ENCODE data around the gene KRT81. TPM values are rescaled to one million over a fixed set of nuclear protein-coding genes. Genes with fewer than 3 reads are reported as not detected.
"Not testable (repeated sequence)": the region's sequence is repeated elsewhere in the genome, so short reads cannot be mapped to it uniquely, and the experiment has no call there.

KRT81 gene
- total RNA-seq, 1 donor from 2014 or later: 0.55 TPM

DNA sequence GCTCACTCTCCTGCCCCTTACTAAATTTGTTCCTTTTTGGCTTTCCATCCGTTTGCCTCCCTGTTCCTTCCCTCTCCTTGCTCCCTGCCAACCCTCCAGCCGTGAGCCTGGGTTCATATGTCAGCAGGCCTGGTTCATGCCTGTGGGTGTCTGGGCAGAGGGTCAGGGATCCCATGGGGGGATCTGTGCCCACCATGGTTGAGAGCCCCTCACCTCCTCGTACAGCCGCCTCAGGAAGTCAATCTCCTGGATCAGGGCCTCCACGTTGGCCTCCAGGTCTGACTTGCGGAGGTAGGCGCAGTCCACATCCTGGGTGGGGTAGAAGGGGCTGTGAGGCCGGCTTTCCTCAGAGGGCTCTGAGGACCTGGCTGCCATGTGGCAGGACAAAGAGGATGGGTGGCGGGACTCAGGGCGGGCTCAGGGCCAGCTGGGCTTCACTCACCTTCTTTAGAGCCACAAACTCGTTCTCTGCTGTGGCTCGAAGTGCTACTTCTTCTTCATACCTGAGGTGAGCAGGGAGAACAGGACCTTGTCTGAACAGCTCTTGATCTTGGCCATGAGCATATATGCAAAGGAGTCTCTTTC, 26.2 kb upstream of the KRT81 start:
- DNase-seq (ENCODE audit: low spot score): no peak

DNA sequence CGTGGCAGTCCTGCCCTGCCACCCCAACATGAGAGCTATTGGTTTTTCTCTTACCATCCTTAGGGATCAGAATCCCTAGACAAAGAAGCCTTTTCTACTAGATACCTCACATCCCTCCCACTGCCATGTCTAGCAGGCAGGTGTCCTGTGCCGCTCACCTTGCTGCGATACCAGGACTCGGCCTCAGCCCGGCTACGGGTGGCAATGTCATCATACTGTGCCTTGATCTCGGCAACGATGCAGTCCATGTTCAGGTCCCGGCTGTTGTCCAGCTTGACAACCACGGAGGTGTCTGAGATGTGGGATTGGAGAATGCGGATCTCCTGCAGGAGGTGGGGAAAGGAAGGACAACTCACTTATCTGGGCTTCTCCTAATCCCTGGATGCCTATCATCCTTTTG, 25.4 kb upstream of the KRT81 start:
- DNase-seq (ENCODE audit: low spot score): no peak

DNA sequence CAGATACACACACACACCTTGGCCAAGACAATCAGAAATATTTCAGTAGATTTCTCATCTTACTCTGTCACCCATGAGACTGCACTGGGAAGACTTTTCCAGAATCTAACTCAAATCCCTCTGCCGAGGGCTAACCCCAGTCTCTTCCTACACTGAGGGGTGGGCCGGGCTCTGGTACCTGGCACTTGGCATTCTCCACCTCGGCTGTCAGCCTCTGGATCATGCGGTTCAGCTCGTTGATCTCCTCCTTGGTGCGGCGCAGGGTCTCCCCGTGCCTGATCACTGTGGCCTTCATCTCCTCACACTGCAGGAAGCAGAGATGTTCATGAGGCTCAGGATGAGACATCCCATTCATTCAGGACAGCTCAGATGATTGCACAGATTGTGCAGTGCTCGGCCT, 25.0 kb upstream of the KRT81 start:
- DNase-seq (ENCODE audit: low spot score): no peak

DNA sequence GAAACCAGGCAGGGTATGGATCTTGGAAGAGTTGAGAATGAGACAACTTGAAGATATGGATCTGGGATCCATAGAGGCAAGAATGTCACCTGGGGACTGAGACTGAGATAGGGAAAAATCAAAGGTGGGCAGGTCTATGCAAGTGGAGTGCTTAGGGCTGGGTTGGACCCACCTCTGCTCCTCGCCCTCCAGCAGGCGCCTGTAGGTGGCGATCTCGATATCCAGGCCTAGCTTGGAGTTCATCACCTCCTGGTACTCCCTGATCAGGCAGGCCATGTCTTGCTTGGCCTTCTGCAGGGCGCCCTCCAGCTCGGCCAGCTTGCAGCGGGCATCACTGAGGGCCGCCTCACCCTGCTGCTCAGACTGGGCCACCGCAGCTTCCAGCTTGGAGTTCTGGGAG, 24.4 kb upstream of the KRT81 start:
- DNase-seq (ENCODE audit: low spot score): not testable (repeated sequence)

DNA sequence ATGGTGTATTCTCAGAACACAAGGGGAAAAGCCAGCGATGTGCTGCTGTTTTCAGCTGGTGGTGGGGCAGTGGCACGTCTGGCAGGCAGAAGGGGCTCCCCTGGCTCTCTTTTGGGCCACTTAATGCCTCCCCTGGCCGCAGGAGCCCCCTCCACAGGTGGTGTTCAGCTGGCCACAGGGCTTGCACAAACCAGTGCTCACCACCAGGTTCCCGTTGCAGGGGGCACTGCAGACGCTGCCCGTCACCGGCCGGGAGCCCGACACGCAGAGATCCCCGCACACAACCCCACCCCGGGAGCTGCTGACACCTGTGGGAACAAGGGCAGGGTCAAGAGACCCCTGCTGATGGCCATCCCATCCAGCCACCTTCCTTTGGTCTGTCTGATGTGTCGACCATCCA, 23.2 kb upstream of the KRT81 start:
- DNase-seq (ENCODE audit: low spot score): no peak

DNA sequence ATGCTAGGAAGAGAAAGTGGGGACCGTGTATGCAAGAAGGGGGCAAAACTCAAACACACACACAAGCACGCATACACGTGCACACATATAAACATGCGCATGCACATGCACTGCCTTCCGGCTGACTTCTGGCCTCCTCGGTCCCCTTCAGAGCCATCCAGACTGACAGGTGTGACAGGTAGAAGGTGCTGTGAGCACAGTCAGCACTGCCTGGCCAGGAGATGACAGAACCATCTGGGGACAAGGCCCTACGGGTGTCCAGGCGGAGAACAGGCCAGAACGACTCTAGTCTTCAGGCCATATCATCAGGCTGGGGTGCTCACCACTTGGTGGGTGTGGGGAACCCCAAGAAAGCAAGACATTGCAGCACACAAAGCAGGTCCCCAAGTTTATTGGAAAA, 22.6 kb upstream of the KRT81 start:
- no peak for DNase-seq (ENCODE audit: low spot score)

DNA sequence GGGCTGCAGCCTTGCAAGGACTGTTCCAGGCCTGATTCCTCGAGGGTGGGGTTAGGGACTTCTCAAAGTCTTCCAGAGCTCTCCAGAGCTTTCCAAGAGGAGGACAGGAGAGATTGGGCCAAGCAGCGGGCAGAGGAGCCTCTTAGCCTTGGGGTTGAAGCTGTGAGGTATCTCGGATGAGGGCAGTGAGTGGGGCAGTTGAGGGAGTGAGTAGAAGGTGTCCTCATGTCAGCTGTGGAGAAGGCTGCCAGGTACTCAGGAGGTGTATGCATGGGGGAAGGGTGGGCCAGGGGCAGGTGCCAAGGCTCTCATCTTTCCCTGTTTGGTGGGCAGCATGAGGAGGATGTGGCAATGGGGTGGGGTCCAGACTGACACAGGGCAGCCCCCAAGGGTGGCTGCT, 22.1 kb upstream of the KRT81 start:
- DNase-seq (ENCODE audit: low spot score): no peak

DNA sequence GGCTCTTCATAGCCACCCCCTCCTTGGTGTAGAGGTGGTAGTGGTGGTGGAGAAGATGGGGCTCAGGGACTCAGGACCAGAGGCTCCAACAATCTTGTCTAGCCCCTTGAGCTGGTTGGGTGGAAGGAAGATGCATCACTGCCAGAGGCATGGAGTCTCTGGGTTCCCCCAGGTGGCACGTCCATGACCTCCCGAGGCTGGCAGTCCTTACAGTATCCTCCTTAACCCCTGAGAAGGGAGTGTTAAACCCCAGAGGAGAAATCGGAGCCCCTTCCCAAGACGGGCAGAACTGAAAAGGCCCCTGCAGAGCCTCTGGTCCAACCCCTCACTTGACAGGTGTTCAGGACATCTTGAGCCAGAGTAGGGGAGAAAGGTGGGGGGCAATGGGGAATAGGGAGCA, 20.8 kb upstream of the KRT81 start:
- no peak for DNase-seq (ENCODE audit: low spot score)

DNA sequence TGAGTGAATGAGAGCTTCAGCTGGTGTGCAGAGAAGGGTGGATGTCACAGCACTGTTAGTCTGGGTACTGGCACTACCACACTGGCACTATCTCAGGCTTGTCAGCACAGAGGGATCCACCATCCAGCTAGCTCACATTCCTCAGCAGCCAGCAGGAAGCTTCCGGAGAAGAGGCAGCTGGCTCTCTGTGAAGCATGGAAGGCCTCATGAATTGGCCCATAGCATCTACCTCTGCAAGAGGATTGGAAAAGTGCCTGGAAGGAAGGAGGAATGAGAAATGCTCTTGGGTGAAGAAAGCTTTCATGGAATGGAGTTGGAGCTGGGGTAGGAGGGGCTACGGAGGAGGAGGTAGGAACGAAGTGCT, 19.9 kb upstream of the KRT81 start:
- DNase-seq (ENCODE audit: low spot score): peak; percentile 27

DNA sequence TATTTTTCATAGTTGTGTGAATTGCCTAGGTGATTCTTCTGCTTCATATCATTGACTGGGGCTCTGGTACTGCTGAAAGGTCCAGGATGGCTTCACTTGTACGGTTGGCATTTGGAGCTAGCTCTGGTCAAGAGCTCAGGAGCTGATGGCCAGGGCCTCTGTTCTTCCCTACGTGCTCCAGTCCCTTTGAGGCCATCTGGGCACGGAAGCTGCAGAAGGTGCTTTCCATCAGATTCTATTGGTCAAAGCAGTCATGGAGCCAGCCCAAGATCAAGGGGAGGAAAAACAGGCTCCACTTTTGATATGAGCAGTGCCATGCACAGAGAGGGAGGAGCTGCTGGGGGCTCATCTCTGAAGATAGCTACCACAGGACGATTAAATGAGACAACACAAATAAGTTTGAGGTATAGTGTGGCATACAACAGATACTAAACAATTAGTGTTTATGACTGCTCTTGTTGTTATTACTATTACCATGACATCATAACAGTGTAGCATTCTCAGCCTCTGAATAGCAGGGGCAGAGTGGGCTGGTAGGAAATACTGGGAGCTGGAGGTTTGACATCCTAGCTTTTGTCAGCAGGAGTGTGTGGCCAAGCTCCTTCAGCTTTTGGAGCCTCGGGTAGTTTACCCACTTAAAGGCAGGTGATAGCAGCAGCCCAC, 19.4 kb upstream of the KRT81 start:
- no peak for DNase-seq (ENCODE audit: low spot score)

DNA sequence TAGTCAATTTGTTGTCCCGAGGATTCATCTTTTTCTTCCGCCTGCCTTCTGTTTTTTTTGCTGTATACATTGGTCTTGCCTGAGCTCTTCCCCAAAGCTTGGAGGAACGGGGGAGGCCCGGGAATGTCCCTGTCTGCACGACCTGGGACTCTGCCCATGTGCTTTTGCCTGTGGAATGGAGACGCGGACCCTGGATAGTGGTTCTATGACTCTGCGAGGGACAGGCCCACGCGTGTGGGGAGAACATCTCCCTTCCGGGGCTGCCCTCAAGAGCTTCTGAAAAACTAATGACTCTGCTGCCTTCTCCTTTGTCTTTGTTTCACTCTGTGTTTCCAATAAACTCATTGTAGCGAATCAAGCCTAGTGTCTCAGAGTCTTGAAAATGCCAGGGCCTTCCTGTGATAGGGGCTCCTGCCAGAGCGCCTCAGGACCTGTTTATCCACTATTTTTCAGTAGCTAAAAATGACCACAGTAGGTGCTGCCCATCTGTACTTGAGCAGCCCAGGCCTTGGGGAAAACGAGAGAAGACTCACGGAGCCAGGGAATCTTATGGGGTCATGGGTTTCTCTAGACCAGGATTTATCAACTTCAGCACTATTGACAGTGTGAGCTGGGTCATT, 17.6 kb upstream of the KRT81 start:
- no peak for DNase-seq (ENCODE audit: low spot score)

DNA sequence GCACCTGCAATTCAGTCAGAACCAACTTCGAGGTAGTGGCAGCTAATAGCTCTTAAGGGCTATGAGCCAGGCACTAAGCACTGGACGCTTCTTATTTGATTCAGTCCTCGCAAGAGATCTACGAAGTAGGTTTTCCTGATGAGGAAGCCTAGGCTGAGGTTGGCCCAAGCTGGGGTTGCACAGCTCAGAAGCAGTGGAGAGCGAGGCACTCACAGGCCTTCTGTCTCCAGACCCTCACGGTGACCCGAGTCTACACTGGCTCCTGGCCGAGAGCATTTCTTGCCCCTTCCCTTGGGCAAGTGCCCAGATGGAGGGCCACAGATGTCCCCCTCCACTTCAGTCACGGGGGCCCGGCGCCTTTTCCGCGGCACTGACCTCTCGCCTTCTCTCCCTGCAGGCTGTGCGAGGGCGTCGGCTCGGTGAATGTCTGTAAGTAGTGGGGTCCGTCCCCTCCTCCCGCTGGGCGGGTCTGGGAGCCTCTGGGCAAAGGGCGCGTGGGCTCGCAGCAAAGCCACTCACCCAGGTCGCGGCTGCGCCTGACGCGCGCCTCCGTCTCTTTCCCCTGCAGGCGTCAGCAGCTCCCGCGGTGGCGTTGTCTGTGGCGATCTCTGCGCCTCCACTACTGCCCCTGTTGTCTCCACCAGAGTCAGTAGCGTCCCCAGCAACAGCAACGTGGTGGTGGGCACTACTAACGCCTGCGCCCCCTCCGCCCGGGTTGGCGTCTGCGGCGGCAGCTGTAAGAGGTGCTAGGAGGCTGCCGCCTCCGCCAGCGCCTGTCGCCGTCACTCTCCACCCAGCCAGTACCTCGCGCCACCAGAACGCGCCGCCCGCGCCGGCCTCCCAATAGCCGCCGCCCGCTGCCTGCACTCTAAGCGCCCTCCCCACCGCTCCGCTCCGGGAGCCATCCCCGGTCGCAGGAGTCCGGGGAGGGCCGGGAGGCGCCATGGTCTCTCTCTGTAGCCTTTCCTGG, 16.8 kb upstream of the KRT81 start:
- peak; percentile 46 for DNase-seq (ENCODE audit: low spot score)

DNA sequence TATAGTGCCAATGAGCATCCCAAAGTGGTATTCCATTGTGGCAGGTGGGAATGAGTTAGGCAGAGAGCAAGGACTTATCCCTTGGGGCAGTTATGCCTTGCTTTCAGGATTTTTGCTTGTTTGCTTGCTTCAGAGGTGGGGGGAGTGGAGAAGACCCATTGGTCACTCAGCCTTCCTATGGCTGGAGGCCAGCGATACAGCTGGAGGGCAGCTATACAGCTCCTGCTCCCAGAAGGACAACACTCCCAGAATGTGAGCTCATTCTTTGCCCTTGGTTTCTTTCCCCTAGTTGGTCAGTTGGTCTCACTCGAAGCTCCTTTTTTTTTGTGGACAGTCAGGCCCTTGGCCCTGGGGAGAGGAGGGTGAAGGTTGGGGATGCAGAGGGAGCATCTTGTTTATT, 15.4 kb upstream of the KRT81 start:
- DNase-seq (ENCODE audit: low spot score): no peak

DNA sequence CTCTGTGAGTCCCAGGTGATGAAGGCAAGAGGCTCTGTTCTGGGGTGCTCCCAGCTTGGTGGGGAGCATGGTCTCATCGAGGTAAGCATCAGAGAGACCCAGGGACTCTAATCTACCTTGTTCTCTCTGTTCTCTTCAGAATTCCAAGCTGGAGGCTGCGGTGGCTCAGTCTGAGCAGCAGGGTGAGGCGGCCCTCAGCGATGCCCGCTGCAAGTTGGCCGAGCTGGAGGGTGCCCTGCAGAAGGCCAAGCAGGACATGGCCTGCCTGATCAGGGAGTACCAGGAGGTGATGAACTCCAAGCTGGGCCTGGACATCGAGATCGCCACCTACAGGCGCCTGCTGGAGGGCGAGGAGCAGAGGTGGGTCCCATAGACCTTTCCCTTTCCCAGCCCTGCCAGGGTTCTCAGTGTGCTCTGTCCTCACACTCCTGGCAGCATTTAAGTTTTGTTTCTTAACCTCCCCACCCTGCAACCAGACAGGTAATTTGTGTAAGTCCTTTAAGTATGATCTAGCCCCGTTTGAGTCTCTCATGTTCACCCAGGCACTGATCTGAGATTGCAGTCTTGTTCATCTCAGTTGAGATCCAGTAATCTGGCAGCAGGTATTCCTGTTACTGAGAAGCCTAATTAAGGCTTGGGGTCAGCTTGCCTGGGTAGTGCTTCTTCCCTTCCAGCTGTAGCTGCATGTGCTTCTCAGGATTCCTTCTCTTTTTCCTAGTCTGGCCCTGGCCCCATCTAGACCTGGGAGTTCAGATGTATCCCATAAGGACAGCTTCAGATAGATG, 14.8 kb upstream of the KRT81 start:
- DNase-seq (ENCODE audit: low spot score): no peak

DNA sequence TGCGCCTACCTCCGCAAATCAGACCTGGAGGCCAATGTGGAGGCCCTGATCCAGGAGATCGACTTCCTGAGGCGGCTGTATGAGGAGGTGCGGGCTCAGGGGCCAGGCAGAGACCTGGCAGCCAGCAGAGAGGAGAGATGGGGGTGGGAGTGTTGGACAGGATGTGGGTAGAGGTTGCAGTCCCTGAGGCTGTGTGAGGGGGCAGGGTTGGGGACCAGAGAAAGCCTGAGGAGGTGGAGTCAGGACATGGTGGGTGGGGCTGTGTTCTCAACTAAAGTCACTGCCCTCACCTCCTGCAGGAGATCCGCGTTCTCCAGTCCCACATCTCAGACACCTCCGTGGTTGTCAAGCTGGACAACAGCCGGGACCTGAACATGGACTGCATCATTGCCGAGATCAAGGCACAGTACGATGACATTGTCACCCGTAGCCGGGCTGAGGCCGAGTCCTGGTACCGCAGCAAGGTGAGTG, 13.6 kb upstream of the KRT81 start:
- DNase-seq (ENCODE audit: low spot score): not testable (repeated sequence)

DNA sequence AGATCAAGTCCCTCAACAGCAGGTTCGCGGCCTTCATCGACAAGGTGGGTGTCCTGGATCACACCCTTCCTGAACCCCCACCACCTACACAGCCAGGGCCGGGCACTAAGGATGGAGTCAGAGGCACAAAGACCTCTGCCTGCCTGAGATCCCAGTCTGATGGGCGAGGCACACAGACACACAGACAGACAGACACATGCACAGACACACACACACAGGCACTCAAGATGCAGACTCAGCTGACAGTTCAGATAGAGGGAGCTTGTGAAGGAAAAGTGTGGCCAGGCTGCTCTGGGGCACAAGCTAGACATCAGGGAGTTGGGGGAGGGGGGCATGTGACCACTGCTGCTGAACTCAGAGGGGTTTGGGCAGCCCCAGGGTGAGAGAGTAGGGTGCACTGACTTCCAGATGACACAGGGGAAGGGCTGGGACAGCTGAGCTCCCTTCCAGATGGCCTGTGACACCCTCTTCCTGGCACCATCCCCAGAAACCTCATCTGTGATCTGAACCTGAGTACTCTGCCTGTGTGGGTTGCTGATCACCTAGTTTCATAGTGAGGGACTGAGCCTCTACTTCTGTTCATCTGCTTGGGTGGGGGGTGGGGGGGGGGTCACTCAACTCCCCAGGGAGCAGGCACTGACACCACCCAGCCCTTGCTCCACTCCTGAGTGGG, 11.0 kb upstream of the KRT81 start:
- not testable (repeated sequence) for DNase-seq (ENCODE audit: low spot score)

DNA sequence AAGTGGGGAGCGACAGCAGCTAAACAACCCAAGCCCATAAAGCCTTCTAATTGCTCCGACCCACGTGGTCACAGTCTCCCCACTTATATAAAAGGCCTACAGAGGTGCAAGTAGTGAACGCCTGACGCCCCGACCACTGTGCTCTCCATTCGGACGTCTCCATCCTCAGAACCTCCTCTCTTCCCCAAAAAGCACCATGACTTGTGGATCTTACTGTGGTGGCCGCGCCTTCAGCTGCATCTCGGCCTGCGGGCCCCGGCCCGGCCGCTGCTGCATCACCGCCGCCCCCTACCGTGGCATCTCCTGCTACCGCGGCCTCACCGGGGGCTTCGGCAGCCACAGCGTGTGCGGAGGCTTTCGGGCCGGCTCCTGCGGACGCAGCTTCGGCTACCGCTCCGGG, 10.4 kb upstream of the KRT81 start:
- DNase-seq (ENCODE audit: low spot score): not testable (repeated sequence)

DNA sequence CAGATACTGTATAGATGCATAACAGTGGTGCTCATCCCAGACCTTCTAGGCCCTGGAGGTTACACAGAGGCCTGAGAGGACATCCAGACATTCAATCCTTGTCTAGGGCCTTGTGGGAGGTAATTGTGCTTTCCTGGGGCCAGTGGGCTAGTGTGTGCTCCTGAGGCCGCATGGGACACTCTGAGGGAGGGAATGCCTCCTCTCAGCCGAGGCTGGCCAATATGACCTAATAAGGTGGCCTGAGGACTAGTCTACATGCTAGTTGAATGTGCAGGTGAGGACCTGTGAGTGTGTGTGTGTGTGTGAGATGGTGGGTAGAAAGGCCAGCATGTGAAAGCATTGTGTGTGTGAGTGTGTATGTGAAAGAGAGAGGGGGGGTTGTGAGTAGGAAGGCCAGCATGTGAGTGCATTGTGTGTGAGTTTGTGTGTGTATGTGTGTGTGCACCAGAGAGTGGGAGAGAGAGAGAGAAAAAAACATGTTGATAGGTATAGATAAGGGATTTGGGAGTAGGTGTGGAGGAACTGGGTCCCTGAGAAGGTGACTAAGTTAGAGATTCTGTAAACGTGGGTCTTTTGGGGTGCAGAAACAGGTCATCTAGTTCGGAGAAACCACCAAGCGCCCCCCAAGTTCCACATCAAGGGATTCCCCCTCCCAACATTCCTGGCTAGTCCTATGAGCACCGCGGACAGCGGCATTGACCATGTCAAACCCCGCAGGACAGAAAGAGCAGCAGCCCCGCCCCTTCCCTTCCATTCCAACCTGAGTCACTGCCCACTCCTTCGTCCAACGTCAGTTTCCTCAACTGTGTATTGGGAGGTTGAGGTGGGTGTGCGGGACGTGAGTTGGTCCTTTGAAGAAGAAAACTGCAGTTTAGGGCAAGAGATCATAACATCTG, 9.7 kb upstream of the KRT81 start:
- DNase-seq (ENCODE audit: low spot score): no peak

DNA sequence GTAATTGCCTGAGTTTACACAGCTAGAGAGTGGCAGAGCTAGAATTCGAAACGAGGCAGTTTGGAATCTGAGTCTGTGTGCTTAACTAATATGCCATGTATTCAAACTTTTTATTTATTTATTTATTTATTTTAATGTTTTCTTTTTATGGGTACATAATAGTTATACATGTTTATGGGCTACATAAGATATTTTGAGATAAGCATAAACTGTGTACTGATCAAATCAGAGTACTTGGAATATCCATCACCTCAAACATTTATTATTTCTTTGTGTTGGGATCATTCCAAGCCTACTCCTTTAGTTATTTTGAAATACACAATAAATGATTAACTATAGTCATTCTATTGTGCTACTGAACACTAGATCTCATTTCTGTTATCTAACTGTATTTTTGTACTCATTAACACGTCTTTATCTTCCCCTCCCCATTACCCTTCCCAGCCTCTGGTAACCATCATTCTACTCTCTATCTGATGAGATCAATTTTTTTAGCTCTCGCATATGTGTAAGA, 7.4 kb upstream of the KRT81 start:
- no peak for DNase-seq (ENCODE audit: low spot score)

All from mucosa of gallbladder (tissue), 1 donor.